ENCODE results near the gene CAPN2. TPM values are rescaled to one million over a fixed set of nuclear protein-coding genes. Genes with fewer than 3 reads are reported as not detected.
"Not testable (repeated sequence)": the region's sequence is repeated elsewhere in the genome, so short reads cannot be mapped to it uniquely, and the experiment has no call there.

Gene CAPN2
- total RNA-seq, 4 donors from 2014 or later = 96.5 to 170 (median 117) TPM

DNA sequence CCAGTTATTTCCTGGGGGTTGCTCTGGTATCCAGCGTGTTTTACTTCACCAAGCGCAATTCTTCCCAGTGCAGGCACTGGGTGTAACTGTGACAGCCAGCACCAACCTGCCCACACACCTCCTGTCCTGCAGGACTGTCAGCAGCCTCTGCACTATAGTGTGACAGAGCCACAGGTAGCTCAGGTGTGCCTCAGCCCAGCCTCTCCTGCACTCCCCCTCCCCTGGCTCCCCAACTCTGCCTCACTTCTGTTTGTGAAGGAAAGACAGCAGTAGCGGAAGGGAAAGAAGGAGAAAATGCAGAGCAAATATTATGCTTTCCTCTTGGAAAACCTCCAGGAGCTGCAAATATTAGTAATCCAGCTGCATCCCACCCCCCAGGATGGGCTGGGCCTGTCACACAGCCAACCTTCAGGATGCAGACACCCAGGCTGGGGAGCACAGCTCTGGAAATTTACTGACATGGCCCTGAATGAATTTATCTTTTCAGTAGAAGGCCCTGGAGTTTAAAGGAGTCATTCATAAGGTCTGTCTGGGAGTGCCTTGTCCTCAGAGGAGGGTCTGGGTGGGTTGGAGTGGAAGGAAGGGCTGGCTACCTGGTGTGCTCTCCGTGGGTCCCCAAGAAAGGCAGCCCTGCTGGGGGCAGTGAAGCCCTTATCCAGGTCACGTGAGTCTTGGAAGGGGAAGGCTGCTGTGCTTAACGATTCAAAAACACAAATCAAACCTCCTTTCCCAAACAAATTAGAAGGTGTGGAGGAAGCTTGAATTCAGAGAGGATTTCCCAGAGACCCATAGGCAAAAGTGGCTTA lies 20.9 kb downstream of the CAPN2 start:
- no peaks in the 10 kb centered on the region for H3K9me3 ChIP-seq
- DNase-seq = no peak
- H3K4me1 ChIP-seq = peaks cover 8 to 10% of the 10 kb centered on the region in 2 donors
- TF ChIP-seq, protein P1, sequence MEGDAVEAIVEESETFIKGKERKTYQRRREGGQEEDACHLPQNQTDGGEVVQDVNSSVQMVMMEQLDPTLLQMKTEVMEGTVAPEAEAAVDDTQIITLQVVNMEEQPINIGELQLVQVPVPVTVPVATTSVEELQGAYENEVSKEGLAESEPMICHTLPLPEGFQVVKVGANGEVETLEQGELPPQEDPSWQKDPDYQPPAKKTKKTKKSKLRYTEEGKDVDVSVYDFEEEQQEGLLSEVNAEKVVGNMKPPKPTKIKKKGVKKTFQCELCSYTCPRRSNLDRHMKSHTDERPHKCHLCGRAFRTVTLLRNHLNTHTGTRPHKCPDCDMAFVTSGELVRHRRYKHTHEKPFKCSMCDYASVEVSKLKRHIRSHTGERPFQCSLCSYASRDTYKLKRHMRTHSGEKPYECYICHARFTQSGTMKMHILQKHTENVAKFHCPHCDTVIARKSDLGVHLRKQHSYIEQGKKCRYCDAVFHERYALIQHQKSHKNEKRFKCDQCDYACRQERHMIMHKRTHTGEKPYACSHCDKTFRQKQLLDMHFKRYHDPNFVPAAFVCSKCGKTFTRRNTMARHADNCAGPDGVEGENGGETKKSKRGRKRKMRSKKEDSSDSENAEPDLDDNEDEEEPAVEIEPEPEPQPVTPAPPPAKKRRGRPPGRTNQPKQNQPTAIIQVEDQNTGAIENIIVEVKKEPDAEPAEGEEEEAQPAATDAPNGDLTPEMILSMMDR (IDR thresholded peaks at IDR 0.05) = no peak
- no peak for TF ChIP-seq POLR2A (IDR thresholded peaks at IDR 0.05)
- no peaks in the 10 kb centered on the region for H3K27me3 ChIP-seq
- intact Hi-C loops (cut with DNase I; ENCODE audit: low total_unique reads) = no loop called here
- H3K27ac ChIP-seq = peak overlapping the region; percentile 15 to 49
- H3K4me3 ChIP-seq = no peak overlapping the region
- H3K36me3 ChIP-seq = no peaks in the 10 kb centered on the region

DNA sequence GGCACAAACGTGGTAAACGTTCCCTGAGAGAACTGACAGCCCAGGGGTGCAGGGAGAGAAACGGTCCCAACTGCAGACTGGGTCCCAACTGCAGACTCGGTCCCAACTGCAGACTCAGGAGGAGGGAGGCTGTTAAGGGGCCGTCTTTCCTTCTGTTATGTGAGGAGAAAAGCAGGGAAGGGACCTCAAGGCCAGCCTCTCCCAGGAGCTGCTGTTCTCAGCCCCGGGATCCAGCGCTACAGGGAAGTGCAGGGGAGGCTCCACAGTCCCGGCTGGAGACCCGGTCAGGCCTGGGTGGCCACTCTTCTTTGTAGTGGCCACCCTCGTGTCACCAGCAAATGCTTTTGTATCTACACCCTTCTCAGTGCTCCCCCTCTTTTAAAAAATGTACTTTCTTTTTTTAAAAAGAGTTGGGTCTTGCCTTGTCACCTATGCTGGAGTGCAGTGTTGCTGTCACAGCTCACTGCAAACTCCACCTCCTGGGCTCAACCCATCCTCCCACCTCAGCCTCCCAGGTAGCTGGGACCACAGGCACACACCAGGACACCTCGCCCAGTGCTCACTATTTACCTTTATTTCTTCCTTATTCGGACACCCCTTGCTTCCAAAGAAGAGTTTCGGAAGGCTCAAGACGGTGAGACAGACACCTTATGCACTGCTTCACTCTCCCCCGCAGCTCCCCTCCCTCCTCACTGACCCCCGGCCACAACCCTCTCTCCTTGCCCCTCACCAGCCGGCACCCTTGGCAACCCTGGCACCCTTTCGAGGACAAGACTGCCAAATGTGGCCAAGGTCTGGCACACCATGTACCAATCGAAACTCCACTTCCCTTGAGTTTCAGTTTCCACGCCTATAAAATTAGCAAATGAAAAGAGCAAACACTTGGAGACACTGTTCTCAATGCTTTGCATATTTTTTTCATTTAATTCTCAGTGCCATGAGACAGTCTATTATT lies 21.8 kb downstream of the CAPN2 start:
- TF ChIP-seq, protein P1 (IDR thresholded peaks at IDR 0.05) = no peak
- TF ChIP-seq POLR2A (IDR thresholded peaks at IDR 0.05) = no peak
- peak overlapping the region in 1 of 2 donors; percentile 17 for H3K27ac ChIP-seq
- no peak overlapping the region for H3K4me3 ChIP-seq
- no peak for DNase-seq
- H3K4me1 ChIP-seq = peaks cover 8 to 10% of the 10 kb centered on the region in 2 donors
- no peaks in the 10 kb centered on the region for H3K27me3 ChIP-seq
- H3K9me3 ChIP-seq = no peaks in the 10 kb centered on the region
- no peaks in the 10 kb centered on the region for H3K36me3 ChIP-seq
- intact Hi-C loops (cut with DNase I; ENCODE audit: low total_unique reads) = no loop called here

DNA sequence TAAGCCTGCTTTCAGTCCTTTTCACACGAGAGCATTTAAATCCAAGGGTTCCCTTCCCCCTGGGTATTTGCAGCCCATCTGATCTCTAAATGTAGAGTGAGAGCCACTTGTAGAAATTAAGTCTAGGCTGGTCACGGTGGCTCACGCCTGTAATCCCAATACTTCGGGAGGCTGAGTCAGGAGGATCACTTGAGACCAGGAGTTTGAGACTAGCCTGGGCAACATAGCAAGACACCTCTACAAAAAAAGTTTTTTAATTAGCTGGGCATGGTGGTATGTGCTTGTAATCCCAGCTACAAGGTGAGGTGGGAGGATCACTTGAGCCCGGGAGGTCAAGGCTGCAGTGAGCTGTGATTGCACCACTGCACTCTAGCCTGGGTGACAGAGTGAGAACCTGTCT lies 24.3 kb downstream of the CAPN2 start:
- not testable (repeated sequence) for H3K4me1 ChIP-seq

DNA sequence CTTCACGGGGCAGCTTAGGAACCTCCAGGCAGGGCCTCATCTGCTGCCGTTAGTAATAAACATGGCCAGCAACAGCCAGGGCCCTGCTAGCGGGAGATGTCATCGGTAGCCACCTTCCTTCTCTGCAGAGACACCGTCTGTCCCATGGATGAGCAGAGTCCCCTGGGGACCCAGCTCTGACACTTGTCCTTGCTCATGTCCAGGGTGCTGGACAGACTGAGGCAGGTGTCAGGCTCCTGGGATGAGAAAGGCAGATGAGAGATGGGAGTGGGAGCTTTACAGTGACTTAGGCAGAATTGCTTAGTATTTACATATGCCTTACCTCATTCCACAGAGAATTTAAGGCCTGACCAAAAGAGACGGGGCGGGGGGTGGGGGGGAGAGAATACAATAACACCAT lies 25.0 kb downstream of the CAPN2 start:
- no peaks in the 10 kb centered on the region for H3K27me3 ChIP-seq
- H3K4me3 ChIP-seq = no peak overlapping the region
- no peak for DNase-seq
- H3K27ac ChIP-seq = no peak overlapping the region
- H3K36me3 ChIP-seq = no peaks in the 10 kb centered on the region
- no peaks in the 10 kb centered on the region for H3K9me3 ChIP-seq
- TF ChIP-seq POLR2A (IDR thresholded peaks at IDR 0.05) = no peak
- TF ChIP-seq, protein P1 (IDR thresholded peaks at IDR 0.05) = no peak
- intact Hi-C loops (cut with DNase I; ENCODE audit: low total_unique reads) = no loop called here
- H3K4me1 ChIP-seq = peaks cover 3 to 4% of the 10 kb centered on the region in 2 donors

More for the DNA sequence above, 24.3 kb downstream of the CAPN2 start:
- DNase-seq; H3K4me3 ChIP-seq; intact Hi-C loops (cut with DNase I; ENCODE audit: low total_unique reads); H3K27ac ChIP-seq; H3K36me3 ChIP-seq; H3K9me3 ChIP-seq; H3K27me3 ChIP-seq: not testable (repeated sequence)

DNA sequence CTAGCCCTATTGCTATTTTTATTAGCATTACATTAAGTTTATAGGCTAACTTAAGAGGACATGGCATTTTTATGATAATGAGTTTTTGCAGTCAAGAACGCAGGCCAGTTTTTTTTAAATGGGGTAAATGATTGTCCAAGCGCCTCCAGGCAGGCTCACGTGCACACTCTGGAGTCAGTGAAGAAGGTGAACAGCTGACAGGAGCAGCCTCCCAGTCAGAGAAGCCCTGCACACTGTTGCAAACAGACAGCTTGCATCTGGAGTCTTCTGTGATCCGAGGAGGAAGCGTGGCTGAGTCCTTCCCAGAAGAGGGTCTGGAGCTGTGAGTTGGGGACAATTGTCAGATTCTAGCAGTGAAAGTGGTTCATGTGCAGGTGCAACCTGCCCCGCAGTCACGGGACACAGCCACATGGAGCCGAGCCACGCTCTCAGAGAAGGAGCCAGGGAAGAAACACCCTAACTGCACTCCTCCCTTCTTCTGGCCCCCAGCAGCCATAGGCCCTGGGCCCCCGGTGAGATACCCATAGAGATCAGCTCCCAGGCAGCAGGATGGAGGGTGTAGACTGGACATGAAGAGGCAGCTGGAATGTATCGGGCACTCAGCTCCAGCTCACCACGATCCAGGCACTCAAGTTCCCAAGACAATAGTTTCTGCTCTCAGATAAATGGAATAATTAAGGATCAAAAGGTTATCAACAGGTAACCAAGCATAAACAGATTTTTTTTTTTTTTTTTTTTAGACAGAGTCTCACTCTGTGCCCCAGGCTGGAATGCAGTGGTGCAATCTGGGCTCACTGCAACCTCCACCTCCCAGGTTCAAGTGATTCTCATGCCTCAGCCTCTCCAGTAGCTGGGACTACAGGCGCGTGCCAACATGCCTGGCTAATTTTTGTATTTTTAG lies 26.4 kb downstream of the CAPN2 start:
- Histone ChIP-seq H3K4me1 (peaks cover 3 to 4% of the 10 kb centered on the region in 2 donors), H3K9me3 (no peaks in the 10 kb centered on the region), H3K36me3 (no peaks in the 10 kb centered on the region), H3K4me3 (no peak overlapping the region), H3K27me3 (no peaks in the 10 kb centered on the region), H3K27ac (peak overlapping the region; percentile 42 to 52)
- DNase-seq = peak in 1 of 2 donors; percentile 61
- TF ChIP-seq POLR2A (IDR thresholded peaks at IDR 0.05) = no peak
- TF ChIP-seq, protein P1 (IDR thresholded peaks at IDR 0.05) = peak in 1 of 4 experiments; percentile 5
- intact Hi-C loops (cut with DNase I; ENCODE audit: low total_unique reads) = no loop called here
